H9 (cell line): Measurements from ENCODE around the gene CCL7. TPM values are rescaled to one million over a fixed set of nuclear protein-coding genes. Genes with fewer than 3 reads are reported as not detected.

Experiments
- DNase-seq: peaks from one replicate; pipeline ENCODE4 v3.0.0-alpha.2; 2017
- H2AFZ ChIP-seq: one replicate; pipeline ENCODE4 v1.6.1; 2013; ENCODE audit warnings: mild to moderate bottlenecking, low read length, control low read depth, moderate library complexity
- H2AK5ac ChIP-seq: 2 replicates; pipeline ENCODE4 v1.6.1; 2013; ENCODE audit warnings: low read length, control low read depth, mixed read lengths; ENCODE audit not compliant: insufficient read length
- H2BK120ac ChIP-seq: one replicate; pipeline ENCODE4 v1.6.1; 2013; ENCODE audit warnings: low read depth, mild to moderate bottlenecking, low read length, control low read depth, inconsistent platforms; ENCODE audit not compliant: poor library complexity, severe bottlenecking
- H2BK12ac ChIP-seq: 2 replicates; pipeline ENCODE4 v1.6.1; 2013; ENCODE audit warnings: low read length, control low read depth, mixed read lengths, low read depth; ENCODE audit not compliant: insufficient read length
- H2BK15ac ChIP-seq: 2 replicates; pipeline ENCODE4 v1.6.1; 2013; ENCODE audit warnings: low read depth, low read length, control low read depth
- H2BK20ac ChIP-seq: one replicate; pipeline ENCODE4 v1.6.1; 2013; ENCODE audit warnings: low read depth, mild to moderate bottlenecking, low read length, control low read depth, inconsistent platforms; ENCODE audit not compliant: poor library complexity, severe bottlenecking
- H2BK5ac ChIP-seq: 2 replicates; pipeline ENCODE4 v1.6.1; 2013; ENCODE audit warnings: low read length, control low read depth, mixed read lengths; ENCODE audit not compliant: insufficient read length
- H3K14ac ChIP-seq: 2 replicates; pipeline ENCODE4 v1.6.1; 2013; ENCODE audit warnings: low read length, control low read depth; ENCODE audit not compliant: insufficient read depth
- H3K18ac ChIP-seq: 2 replicates; pipeline ENCODE4 v1.6.1; 2013; ENCODE audit warnings: low read depth, mild to moderate bottlenecking, mixed read lengths, low read length, control low read depth; ENCODE audit not compliant: insufficient read length
- H3K23ac ChIP-seq: 2 replicates; pipeline ENCODE4 v1.6.1; 2013; ENCODE audit warnings: low read length, control low read depth, mixed read lengths, low read depth; ENCODE audit not compliant: insufficient read length
- H3K23me2 ChIP-seq: 2 replicates; pipeline ENCODE4 v1.6.1; 2013; ENCODE audit warnings: low read depth, mild to moderate bottlenecking, mixed read lengths, low read length, control low read depth; ENCODE audit not compliant: insufficient read length, poor library complexity, severe bottlenecking
- H3K27ac ChIP-seq: 2 replicates; pipeline ENCODE4 v1.5.1; 2013; ENCODE audit warnings: low read length, control low read depth, mixed read lengths, low read depth; ENCODE audit not compliant: insufficient read length
- H3K27me3 ChIP-seq: 2 replicates; pipeline ENCODE4 v1.6.1; 2013; ENCODE audit warnings: low read length, control low read depth, inconsistent platforms; ENCODE audit not compliant: insufficient read depth
- H3K4ac ChIP-seq: 2 replicates; pipeline ENCODE4 v1.6.1; 2013; ENCODE audit warnings: low read depth, mild to moderate bottlenecking, control low read depth, inconsistent platforms, low read length, moderate library complexity
- H3K4me1 ChIP-seq: 2 replicates; pipeline ENCODE4 v1.6.1; 2013; ENCODE audit warnings: low read length, control low read depth, inconsistent platforms; ENCODE audit not compliant: insufficient read depth
- H3K4me2 ChIP-seq: 2 replicates; pipeline ENCODE4 v1.6.1; 2013; ENCODE audit warnings: low read length, control low read depth, mixed read lengths; ENCODE audit not compliant: insufficient read length, insufficient read depth
- H3K56ac ChIP-seq: 2 replicates; pipeline ENCODE4 v1.6.1; 2013; ENCODE audit warnings: low read depth, mild to moderate bottlenecking, mixed read lengths, low read length, control low read depth; ENCODE audit not compliant: insufficient read length
- H3K79me1 ChIP-seq: 2 replicates; pipeline ENCODE4 v1.6.1; 2013; ENCODE audit warnings: low read depth, mild to moderate bottlenecking, moderate library complexity, low read length, control low read depth, inconsistent platforms; ENCODE audit not compliant: insufficient read depth, poor library complexity, severe bottlenecking
- H3K79me2 ChIP-seq: 2 replicates; pipeline ENCODE4 v1.6.1; 2013; ENCODE audit warnings: low read length, control low read depth, inconsistent platforms; ENCODE audit not compliant: insufficient read depth
- H3K9ac ChIP-seq: 2 replicates; pipeline ENCODE4 v1.6.1; 2013; ENCODE audit warnings: low read length, control low read depth, mixed read lengths; ENCODE audit not compliant: insufficient read length; ENCODE audit errors: extremely low read depth
- H3K9me3 ChIP-seq: one replicate; pipeline ENCODE4 v1.6.1; 2013; ENCODE audit warnings: low read depth, low read length, inconsistent platforms; ENCODE audit not compliant: control insufficient read depth
- H3T11ph ChIP-seq: one replicate; pipeline ENCODE4 v1.6.1; 2013; ENCODE audit warnings: mild to moderate bottlenecking, low read length, control low read depth, inconsistent platforms
- H4K20me1 ChIP-seq: one replicate; pipeline ENCODE4 v1.6.1; 2013; ENCODE audit not compliant: control insufficient read depth, insufficient read length, insufficient read depth
- H4K5ac ChIP-seq: 2 replicates; pipeline ENCODE4 v1.6.1; 2013; ENCODE audit warnings: low read depth, mild to moderate bottlenecking, mixed read lengths, low read length, control low read depth; ENCODE audit not compliant: insufficient read length
- H4K8ac ChIP-seq: replicated peaks from 2 replicates; pipeline ENCODE4 v1.6.1; 2013; ENCODE audit warnings: low read length, control low read depth, mixed read lengths, low read depth; ENCODE audit not compliant: insufficient read length
- H4K91ac ChIP-seq: 2 replicates; pipeline ENCODE4 v1.6.1; 2013; ENCODE audit warnings: low read depth, mild to moderate bottlenecking, moderate library complexity, mixed read lengths, low read length, control low read depth; ENCODE audit not compliant: insufficient read length
- H3K27ac Mint-ChIP-seq, 3 experiments: 2 replicates in 2 of 3; 3 replicates in 1 of 3; pipeline ENCODE4 v1.8.0; 2020 to 2021; ENCODE audit warnings: mixed read lengths in 3 of 3, mild to moderate bottlenecking in 1 of 3, moderate library complexity in 1 of 3
- H3K27me3 Mint-ChIP-seq: 2 replicates; pipeline ENCODE4 v1.8.0; 2021; ENCODE audit warnings: low read depth, mild to moderate bottlenecking, moderate library complexity, mixed read lengths
- H3K36me3 Mint-ChIP-seq, 3 experiments: 2 replicates in 2 of 3; 3 replicates in 1 of 3; pipeline ENCODE4 v1.8.0; 2020 to 2021; ENCODE audit warnings: low read depth in 3 of 3, mixed read lengths in 3 of 3; ENCODE audit not compliant: insufficient read depth in 1 of 3
- H3K4me1 Mint-ChIP-seq, 2 experiments: 2 replicates each; pipeline ENCODE4 v1.8.0; 2020; ENCODE audit warnings: mixed read lengths in 2 of 2
- H3K4me3 Mint-ChIP-seq, 2 experiments: 2 replicates in 1 of 2; 3 replicates in 1 of 2; pipeline ENCODE4 v1.8.0; 2020 to 2021; ENCODE audit warnings: mild to moderate bottlenecking in 2 of 2, mixed read lengths in 2 of 2, moderate library complexity in 1 of 2
- H3K9me3 Mint-ChIP-seq, 2 experiments: 2 replicates in 1 of 2; 3 replicates in 1 of 2; pipeline ENCODE4 v1.8.0; 2020; ENCODE audit warnings: mild to moderate bottlenecking in 2 of 2, mixed read lengths in 2 of 2, moderate library complexity in 1 of 2
- WGBS: extraction: QIAGEN DNeasy Blood & Tissue Kit; methylation state at CpG from one replicate; pipeline ENCODE4 v1.1.7; 2013; ENCODE audit warnings: missing lambda C conversion rate, low lambda C conversion rate, mixed read lengths; ENCODE audit not compliant: insufficient read length; ENCODE audit errors: extremely low coverage; 5-methylcytosine and 5-hydroxymethylcytosine counted together
- total RNA-seq: library from RNA; stranded (reverse); gene quantifications from 2 replicates; pipeline ENCODE4 v1.2.1, GENCODE V29; 2021
- TF ChIP-seq, protein P1 (sequence below): fragments of 200-600 bp; sonication (generic); conservative IDR thresholded peaks from 3 replicates; pipeline ENCODE4 v1.8.0; 2021; ENCODE audit warnings: antibody characterized with exemption, mild to moderate bottlenecking

Gene CCL7
- total RNA-seq, 1 experiment from 2014 or later = not detected

GRCh38 chr17:34299027-34299426 lies 29.0 kb downstream of the CCL7 start:
- Mint-ChIP-seq H3K27me3 (peaks cover 18% of the 10 kb centered on the region), H3K4me1 (peaks cover 6% of the 10 kb centered on the region in 2 experiments), H3K36me3 (no peaks in the 10 kb centered on the region), H3K27ac (no peak overlapping the region), H3K9me3 (no peaks in the 10 kb centered on the region), H3K4me3 (no peak overlapping the region)
- H3K14ac ChIP-seq = no peak overlapping the region
- no peaks in the 10 kb centered on the region for H3K4me1 ChIP-seq
- WGBS = no CpG with 5 or more reads among the region's 2 CpGs
- H3K18ac ChIP-seq = no peak overlapping the region
- no peak overlapping the region for H2BK12ac ChIP-seq
- no peaks in the 10 kb centered on the region for H3K79me1 ChIP-seq
- no peak overlapping the region for H3K9ac ChIP-seq
- no peak overlapping the region for H2BK15ac ChIP-seq
- no peaks in the 10 kb centered on the region for H3K9me3 ChIP-seq
- H2AK5ac ChIP-seq = no peak overlapping the region
- H4K8ac ChIP-seq = no peak overlapping the region
- no peak overlapping the region for H3T11ph ChIP-seq
- no peak overlapping the region for H2BK120ac ChIP-seq
- H3K27me3 ChIP-seq = no peaks in the 10 kb centered on the region; the same call in 1 of the 2 replicates
- no peak overlapping the region for H2BK5ac ChIP-seq
- no peak for DNase-seq
- TF ChIP-seq, protein P1, sequence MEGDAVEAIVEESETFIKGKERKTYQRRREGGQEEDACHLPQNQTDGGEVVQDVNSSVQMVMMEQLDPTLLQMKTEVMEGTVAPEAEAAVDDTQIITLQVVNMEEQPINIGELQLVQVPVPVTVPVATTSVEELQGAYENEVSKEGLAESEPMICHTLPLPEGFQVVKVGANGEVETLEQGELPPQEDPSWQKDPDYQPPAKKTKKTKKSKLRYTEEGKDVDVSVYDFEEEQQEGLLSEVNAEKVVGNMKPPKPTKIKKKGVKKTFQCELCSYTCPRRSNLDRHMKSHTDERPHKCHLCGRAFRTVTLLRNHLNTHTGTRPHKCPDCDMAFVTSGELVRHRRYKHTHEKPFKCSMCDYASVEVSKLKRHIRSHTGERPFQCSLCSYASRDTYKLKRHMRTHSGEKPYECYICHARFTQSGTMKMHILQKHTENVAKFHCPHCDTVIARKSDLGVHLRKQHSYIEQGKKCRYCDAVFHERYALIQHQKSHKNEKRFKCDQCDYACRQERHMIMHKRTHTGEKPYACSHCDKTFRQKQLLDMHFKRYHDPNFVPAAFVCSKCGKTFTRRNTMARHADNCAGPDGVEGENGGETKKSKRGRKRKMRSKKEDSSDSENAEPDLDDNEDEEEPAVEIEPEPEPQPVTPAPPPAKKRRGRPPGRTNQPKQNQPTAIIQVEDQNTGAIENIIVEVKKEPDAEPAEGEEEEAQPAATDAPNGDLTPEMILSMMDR = no peak
- H3K23ac ChIP-seq = no peak overlapping the region
- H4K20me1 ChIP-seq = no peaks in the 10 kb centered on the region
- H3K4ac ChIP-seq = no peak overlapping the region
- H3K56ac ChIP-seq = no peak overlapping the region
- H3K23me2 ChIP-seq = no peaks in the 10 kb centered on the region
- no peak overlapping the region for H2AFZ ChIP-seq
- no peak overlapping the region for H4K91ac ChIP-seq
- no peak overlapping the region for H2BK20ac ChIP-seq
- H3K4me2 ChIP-seq = no peak overlapping the region
- no peak overlapping the region for H3K27ac ChIP-seq
- H4K5ac ChIP-seq = no peak overlapping the region
- H3K79me2 ChIP-seq = no peaks in the 10 kb centered on the region
